NOMO-1 treated with DMSO at 0.1 percent for 48 hours (cell line): Measurements from ENCODE around the gene SYNGR2.

Experiments
- DNase-seq: peaks from one replicate; lab custom pipeline; 2025; ENCODE audit not compliant: unreplicated experiment; lab: John Stamatoyannopoulos, UW

SYNGR2 gene

DNA sequence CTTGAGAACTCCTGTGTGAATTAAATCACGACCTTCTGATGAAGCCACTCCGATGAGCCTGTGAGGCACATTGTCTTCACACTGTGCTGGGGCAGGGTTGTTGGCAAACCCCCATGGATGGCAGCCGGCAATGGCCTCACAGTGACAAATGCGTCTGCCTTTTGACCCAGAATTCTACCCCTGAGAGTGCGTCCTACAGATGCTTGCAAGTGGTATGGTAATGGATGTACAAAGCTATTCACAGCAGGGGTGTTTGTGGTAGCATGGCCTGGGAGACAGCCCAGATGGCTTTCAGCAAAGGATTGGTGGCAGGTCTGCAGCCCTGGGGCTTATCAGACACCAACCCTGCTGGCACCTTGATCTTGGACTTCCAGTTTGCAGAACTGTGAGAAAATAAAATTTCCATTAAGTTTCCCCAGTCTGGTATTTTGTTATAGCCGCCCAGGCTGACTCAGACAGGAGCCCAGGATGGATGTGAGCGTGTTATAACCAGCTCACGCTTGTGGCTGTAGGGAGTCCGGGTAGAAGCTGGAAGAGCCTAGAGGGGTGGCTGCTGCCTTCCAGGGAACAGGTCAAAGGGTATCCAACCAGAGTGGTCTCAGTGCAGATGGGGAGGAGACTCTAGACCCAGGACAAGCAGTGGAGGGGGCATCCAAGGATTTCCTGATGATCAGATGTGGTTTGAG, 28.9 kb downstream of the SYNGR2 start:
- DNase-seq = no peak

- no peak for DNase-seq
These were observed 32.1 kb downstream of the SYNGR2 start for GRCh38 chr17:78200451-78200850.

GRCh38 chr17:78202666-78203065, 34.3 kb downstream of the SYNGR2 start:
- DNase-seq = no peak

- no peak for DNase-seq
These were observed 36.2 kb downstream of the SYNGR2 start for GRCh38 chr17:78204387-78205123.

DNA sequence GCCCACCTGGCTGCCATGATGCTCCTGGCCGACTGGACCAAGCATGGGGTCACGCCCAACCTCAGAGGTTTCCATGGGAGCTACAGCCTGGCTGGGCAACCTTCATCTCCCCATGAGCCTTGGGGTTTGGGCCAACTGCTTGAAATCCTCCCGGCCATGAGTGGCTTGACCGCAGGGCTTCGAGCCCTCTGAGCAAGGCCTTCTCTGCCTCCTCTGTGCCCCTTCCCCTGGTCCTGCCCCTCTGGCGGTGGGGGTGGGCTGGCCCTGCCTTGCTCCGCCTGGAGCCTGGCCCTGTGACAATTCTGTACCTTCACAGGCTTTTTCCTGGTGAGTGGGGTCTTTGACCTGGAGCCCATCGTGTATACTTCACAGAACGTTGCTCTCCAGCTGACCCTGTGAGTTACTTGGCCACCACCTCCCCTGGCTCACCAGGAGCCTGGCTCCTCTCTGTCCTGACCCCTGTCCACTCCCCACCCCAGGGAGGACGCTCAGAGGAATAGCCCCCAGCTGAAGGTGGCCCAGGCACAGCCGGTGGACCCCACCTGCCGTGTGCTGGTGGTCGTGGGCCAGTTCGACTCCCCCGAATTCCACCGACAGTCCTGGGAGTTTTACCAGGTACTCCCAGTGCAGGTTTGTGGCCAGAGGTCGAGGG, 36.9 kb downstream of the SYNGR2 start:
- DNase-seq = no peak

- no peak for DNase-seq
These were observed 37.9 kb downstream of the SYNGR2 start for GRCh38 chr17:78206298-78206697.

- no peak for DNase-seq
These were observed 40.1 kb downstream of the SYNGR2 start for GRCh38 chr17:78208486-78208885.

GRCh38 chr17:78210111-78210510, 41.7 kb downstream of the SYNGR2 start:
- no peak for DNase-seq

DNA sequence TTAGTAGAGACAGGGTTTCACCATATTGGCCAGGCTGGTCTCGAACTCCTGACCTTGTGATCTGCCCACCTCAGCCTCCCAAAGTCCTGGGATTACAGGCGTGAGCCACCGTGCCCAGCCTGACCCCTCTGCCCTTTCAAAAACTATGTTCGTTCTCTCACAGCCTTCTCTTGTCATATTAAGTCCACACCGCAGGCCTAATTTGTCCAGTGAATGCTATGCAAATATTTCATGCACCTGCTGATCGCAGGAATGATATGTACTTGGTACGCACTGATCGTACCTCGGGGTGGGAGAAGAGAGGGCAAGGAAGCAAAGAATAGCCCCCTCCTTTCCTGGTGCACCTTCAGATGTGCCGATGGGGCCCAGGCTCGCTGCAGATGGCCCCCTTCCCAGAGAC, 42.7 kb downstream of the SYNGR2 start:
- no peak for DNase-seq

DNA sequence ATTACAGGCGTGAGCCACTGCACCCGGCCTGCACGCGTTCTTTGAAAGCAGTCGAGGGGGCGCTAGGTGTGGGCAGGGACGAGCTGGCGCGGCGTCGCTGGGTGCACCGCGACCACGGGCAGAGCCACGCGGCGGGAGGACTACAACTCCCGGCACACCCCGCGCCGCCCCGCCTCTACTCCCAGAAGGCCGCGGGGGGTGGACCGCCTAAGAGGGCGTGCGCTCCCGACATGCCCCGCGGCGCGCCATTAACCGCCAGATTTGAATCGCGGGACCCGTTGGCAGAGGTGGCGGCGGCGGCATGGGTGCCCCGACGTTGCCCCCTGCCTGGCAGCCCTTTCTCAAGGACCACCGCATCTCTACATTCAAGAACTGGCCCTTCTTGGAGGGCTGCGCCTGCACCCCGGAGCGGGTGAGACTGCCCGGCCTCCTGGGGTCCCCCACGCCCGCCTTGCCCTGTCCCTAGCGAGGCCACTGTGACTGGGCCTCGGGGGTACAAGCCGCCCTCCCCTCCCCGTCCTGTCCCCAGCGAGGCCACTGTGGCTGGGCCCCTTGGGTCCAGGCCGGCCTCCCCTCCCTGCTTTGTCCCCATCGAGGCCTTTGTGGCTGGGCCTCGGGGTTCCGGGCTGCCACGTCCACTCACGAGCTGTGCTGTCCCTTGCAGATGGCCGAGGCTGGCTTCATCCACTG, 45.8 kb downstream of the SYNGR2 start, which contains the start of gene BIRC5:
Gene BIRC5 (plus strand): TSS at position 238 of the 690 bp plus-strand sequence. CDS start 64 bp downstream, at position 302.
- DNase-seq = peak; percentile 86

- DNase-seq = no peak
These were observed 46.3 kb downstream of the SYNGR2 start for GRCh38 chr17:78214706-78215061.

GRCh38 chr17:78219396-78220150, 51.2 kb downstream of the SYNGR2 start:
- DNase-seq = no peak
